ENCODE measurements around the gene CALHM2.

CALHM2 gene

DNA sequence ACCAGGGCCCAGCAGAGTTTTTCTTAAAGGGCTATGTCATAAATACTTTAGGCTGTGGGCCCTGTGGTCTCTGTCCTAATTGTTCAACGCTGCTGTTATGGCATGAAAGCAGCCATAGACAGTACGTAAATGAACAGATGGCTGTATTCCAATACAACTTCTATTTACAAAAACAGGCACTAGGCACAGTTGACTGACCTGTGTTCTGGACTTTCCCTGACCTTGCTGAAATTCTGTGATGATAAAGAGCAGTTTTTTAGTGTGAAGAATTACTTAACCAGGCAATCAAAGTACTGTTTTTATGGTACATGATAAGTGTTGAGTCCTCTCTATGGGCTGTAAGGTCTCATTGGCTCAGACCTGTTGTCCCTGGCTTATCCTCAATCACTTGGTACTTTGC, 38.6 kb downstream of the CALHM2 start:
- no peak for DNase-seq

DNA sequence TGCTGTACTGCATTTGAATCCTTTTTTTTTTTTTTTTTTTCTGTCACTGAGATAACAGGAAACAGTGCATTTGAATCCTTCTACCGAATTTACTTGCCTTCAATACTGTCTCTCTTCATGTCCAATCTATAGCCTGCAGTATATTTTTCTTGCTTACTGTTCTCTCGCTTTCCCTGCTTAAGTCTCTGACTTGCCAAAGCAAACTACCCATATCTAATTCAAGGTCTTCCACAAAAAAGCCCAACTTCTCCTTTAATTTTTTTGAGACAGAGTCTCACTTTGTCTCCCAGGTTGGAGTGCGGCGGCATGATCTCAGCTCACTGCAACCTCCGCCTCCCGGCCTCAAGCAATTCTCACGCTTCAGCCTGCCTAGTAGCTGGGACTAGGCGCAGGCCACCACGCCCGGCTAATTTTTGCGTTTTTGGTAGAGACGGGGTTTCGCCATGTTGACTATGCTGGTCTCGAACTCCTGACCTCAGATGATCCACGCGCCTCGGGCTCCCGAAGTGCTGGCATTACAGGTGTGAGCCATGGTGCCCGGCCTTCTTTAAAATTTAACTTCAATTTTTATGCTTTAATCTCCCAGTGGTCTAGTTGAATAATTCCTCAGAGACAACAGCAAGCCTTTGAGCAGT, 54.9 kb downstream of the CALHM2 start:
- no peak for DNase-seq

DNA sequence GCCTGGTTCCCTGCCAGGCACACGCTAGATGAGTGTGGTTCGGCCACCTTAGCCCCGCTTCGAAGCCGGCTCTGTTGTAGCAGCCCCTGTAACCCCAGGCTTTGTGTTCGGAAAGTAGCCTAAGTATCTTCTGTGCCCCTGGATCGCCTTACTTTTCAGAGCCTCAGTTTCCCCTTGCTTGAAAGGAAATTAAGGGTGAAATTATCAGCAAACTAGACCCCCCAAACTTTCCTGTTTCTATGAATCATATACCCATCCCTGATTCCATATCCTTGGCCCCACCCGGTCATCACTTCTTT, 55.4 kb downstream of the CALHM2 start:
- no peak for DNase-seq
